Heart right ventricle (tissue), 16 donors: ENCODE measurements around the gene PGAP2. TPM values are rescaled to one million over a fixed set of nuclear protein-coding genes. Genes with fewer than 3 reads are reported as not detected.

Experiments used
- ATAC-seq, 8 donors: fragments of 200-7000 bp; cut with Tn5 transposase; one replicate each; pipeline ENCODE4 v1.9.1; 2020; ENCODE audit warnings: mild to moderate bottlenecking in 8 of 8, moderate library complexity in 8 of 8, moderate number of reproducible peaks in 1 of 8
- DNase-seq, 2 donors: peaks; one replicate each; pipeline ENCODE4 v3.0.0-alpha.2; 2020
- H3K27ac ChIP-seq, 10 donors: fragments of 200-600 bp; sonication (generic) in 2 of 10; one replicate each; pipeline versions ENCODE4 v1.5.0 to v1.8.0; 2020 to 2022; ENCODE audit warnings: mild to moderate bottlenecking in 3 of 10
- H3K27me3 ChIP-seq, 7 donors: fragments of 200-600 bp; one replicate each; pipeline ENCODE4 v1.8.0; 2021 to 2022; ENCODE audit warnings: mild to moderate bottlenecking in 2 of 7
- H3K36me3 ChIP-seq, 9 donors: fragments of 200-600 bp; sonication (generic) in 1 of 9; one replicate each; pipeline versions ENCODE4 v1.5.0 to v1.8.0; 2020 to 2022; ENCODE audit warnings: mild to moderate bottlenecking in 2 of 9
- H3K4me1 ChIP-seq, 9 donors: fragments of 200-600 bp; sonication (generic) in 1 of 9; one replicate each; pipeline versions ENCODE4 v1.5.0 to v1.8.0; 2020 to 2022; ENCODE audit warnings: mild to moderate bottlenecking in 4 of 9
- H3K4me3 ChIP-seq, 10 donors: fragments of 200-600 bp; sonication (generic) in 2 of 10; one replicate each; pipeline versions ENCODE4 v1.5.0 to v1.8.0; 2020 to 2022; ENCODE audit warnings: mild to moderate bottlenecking in 7 of 10, moderate library complexity in 2 of 10
- H3K9me3 ChIP-seq, 11 donors: fragments of 200-600 bp in 10 of 11; sonication (generic) in 2 of 11; one replicate each; pipeline versions ENCODE4 v1.5.0 to v1.8.0; 2013 to 2022; ENCODE audit warnings: mild to moderate bottlenecking in 2 of 11, control low read depth in 1 of 11, moderate library complexity in 1 of 11
- WGBS, 2 donors: extraction: QIAGEN DNeasy Blood & Tissue Kit; methylation state at CpG; one replicate each; pipeline ENCODE4 v1.1.7; 2013; ENCODE audit warnings: inconsistent platforms in 1 of 2; 5-methylcytosine and 5-hydroxymethylcytosine counted together
- intact Hi-C, 10 donors: fragments of 100-400 bp; cut with DNase I; formaldehyde crosslinking; loops; one replicate each; pipeline versions ENCODE4 v1.11.1 to v1.14.2; 2022
- polyA plus RNA-seq, 2 donors: library from polyadenylated mRNA; stranded (reverse); fragments of 200-250 nt; gene quantifications; one replicate each; pipeline ENCODE4 v1.2.3, GENCODE V29; 2013
- total RNA-seq, 10 donors: library from RNA; stranded (reverse); fragmentation: NEBNext Ultra II Directional in 3 of 10; extraction: Animal tissue kit (Norgen Biotek cat#: 25700) in 3 of 10; gene quantifications; one replicate each; pipeline versions ENCODE4 v1.2.1 to v1.2.4, GENCODE V29; 2021 to 2023
- TF ChIP-seq, protein P1 (sequence below), 9 donors: fragments of 200-600 bp; sonication (generic) in 2 of 9; IDR thresholded peaks; one replicate each; pipeline versions ENCODE4 v1.5.0 to v1.8.0; 2021 to 2022; ENCODE audit warnings: antibody characterized with exemption in 9 of 9, mild to moderate bottlenecking in 5 of 9, moderate library complexity in 1 of 9
- donor health status: Arrhythmogenic right ventricular cardiomyopathy.
- donor health status: ischemic (EF 13 %, LVEDD 7.1; RV severe dilation, severe dysfunction).
- donor health status: healthy with polysubstance abuse.
- donor health status: DM: no; HTN: yes; CAD: no.
- donor health status: DM: no; HTN: no; CAD: no.
- donor health status: ischemic (EF 25% LVEDD 6.9; RV normal size, moderate dysfunction).
- donor health status: ischemic (EF 25% LVEDD 5.7; RV mildly dilated, moderate dysfunction).
- donor health status: healthy.
- donor health status: DM: yes; HTN: yes; CAD: no.
- donor health status: Ischemic cardiomyopathy.
- donor health status: ischemic (EF 35%, LVEDD 5.7; RV mildly dilated, moderate dysfunction).
- donor health status: nonischemic (EF 11% LVEDD 7.7; RV severe dilation, severe dysfunction).
- donor health status: DM: yes; HTN: yes; CAD: no.
- donor health status: PGD.
- donor health status: ischemic (EF 29% LVEDD 5.4; RV normal size, mild dysfunction).
- donor health status: nonischemic (EF 23%, LVEDD 6.1; RV moderate dilation, normal function).

The PGAP2 gene
- total and polyA plus RNA-seq, 12 donors, result 12.7 to 29.8 (median 20.9) TPM

GRCh38 chr11:3867209-3868091 is 59.1 kb downstream of the PGAP2 start:
- Histone ChIP-seq H3K4me3 (no peak overlapping the region), H3K27ac (peak overlapping the region; percentile 50 to 79 (median 70)), H3K27me3 (no peaks in the 10 kb centered on the region), H3K36me3 (no peaks in the 10 kb centered on the region), H3K9me3 (no peaks in the 10 kb centered on the region), H3K4me1 (peaks cover 24 to 63% (median 45%) of the 10 kb centered on the region in 9 donors)
- TF ChIP-seq, protein P1, sequence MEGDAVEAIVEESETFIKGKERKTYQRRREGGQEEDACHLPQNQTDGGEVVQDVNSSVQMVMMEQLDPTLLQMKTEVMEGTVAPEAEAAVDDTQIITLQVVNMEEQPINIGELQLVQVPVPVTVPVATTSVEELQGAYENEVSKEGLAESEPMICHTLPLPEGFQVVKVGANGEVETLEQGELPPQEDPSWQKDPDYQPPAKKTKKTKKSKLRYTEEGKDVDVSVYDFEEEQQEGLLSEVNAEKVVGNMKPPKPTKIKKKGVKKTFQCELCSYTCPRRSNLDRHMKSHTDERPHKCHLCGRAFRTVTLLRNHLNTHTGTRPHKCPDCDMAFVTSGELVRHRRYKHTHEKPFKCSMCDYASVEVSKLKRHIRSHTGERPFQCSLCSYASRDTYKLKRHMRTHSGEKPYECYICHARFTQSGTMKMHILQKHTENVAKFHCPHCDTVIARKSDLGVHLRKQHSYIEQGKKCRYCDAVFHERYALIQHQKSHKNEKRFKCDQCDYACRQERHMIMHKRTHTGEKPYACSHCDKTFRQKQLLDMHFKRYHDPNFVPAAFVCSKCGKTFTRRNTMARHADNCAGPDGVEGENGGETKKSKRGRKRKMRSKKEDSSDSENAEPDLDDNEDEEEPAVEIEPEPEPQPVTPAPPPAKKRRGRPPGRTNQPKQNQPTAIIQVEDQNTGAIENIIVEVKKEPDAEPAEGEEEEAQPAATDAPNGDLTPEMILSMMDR (IDR thresholded peaks at IDR 0.05), result no peak
- intact Hi-C loops, result loop anchor here in 1 of 10 donors (10.0 kb wide), 1 partner anchor 77 kb away; no protein-coding TSS in a partner anchor
- ATAC-seq (peak; percentile 89 to 96 (median 93)), DNase-seq (peak; percentile 31 to 80)
- WGBS, 2 donors, result 7 to 13% methylated on average over 6 of the region's 6 CpGs

- H3K27ac ChIP-seq, result no peak overlapping the region
- no peaks in the 10 kb centered on the region for H3K27me3 ChIP-seq
- no peak for DNase-seq
- intact Hi-C loops, result no loop called here
- ATAC-seq, result no peak
- no peaks in the 10 kb centered on the region for H3K9me3 ChIP-seq
- WGBS, 2 donors, result 62 to 75% methylated on average over 2 of the region's 2 CpGs
- no peak overlapping the region for H3K4me3 ChIP-seq
- H3K4me1 ChIP-seq, result peaks cover 0 to 36% (median 14%) of the 10 kb centered on the region in 9 donors
- TF ChIP-seq, protein P1 (IDR thresholded peaks at IDR 0.05), result no peak
- no peaks in the 10 kb centered on the region for H3K36me3 ChIP-seq
These were observed 65.5 kb downstream of the PGAP2 start for GRCh38 chr11:3873712-3874349.

Other genes starting within 250 kb of the PGAP2 start
- gene ART5, start 166.6 kb upstream of the PGAP2 start, total RNA-seq, result 1 to 10 TPM in 6 of 10 donors, under 1 TPM in 4; 0.42 to 6.5 (median 1.5) TPM
- 1 to 10 TPM in 1 of 2 donors, under 1 TPM in 1; 0.72 to 2.1 TPM for gene ART5, start 166.6 kb upstream of the PGAP2 start, polyA plus RNA-seq
- 1 to 10 TPM in 5 of 10 donors, under 1 TPM in 3, not detected in 2; 0.22 to 2.8 (median 1.4) TPM for gene ART1, start 163.4 kb upstream of the PGAP2 start, total RNA-seq
- gene ART1, start 163.4 kb upstream of the PGAP2 start, polyA plus RNA-seq, result under 1 TPM in 1 of 2 donors, not detected in 1; 0.03 TPM
- gene CHRNA10, start 137.2 kb upstream of the PGAP2 start, total RNA-seq, result 1 to 10 TPM in 2 of 10 donors, under 1 TPM in 8; 0.24 to 1.6 (median 0.51) TPM
- gene CHRNA10, start 137.2 kb upstream of the PGAP2 start, polyA plus RNA-seq, result under 1 TPM; 0.42 to 0.95 TPM
- gene NUP98, start 11.0 kb upstream of the PGAP2 start, total RNA-seq, result 10 to 100 TPM; 34.8 to 65.5 (median 48.1) TPM
- 10 to 100 TPM; 11.1 to 21.5 TPM for gene NUP98, start 11.0 kb upstream of the PGAP2 start, polyA plus RNA-seq
- 10 to 100 TPM; 15.3 to 46.9 (median 20.3) TPM for gene RHOG, start 32.4 kb downstream of the PGAP2 start, total RNA-seq
- 10 to 100 TPM; 19.3 to 55.7 TPM for gene RHOG, start 32.4 kb downstream of the PGAP2 start, polyA plus RNA-seq
- gene STIM1, start 47.1 kb downstream of the PGAP2 start, total RNA-seq, result 10 to 100 TPM; 25.8 to 55.7 (median 39.9) TPM
- 10 to 100 TPM; 11.9 to 37.6 TPM for gene STIM1, start 47.1 kb downstream of the PGAP2 start, polyA plus RNA-seq